SJSA1 (cell line): Measurements from ENCODE around the gene SPOCK1. TPM values are rescaled to one million over a fixed set of nuclear protein-coding genes. Genes with fewer than 3 reads are reported as not detected.
A peak's percentile ranks its signal among the peaks of the same experiment; 100 is the strongest.
"Not testable (repeated sequence)": the region's sequence is repeated elsewhere in the genome, so short reads cannot be mapped to it uniquely, and the experiment has no call there.

Source experiments
- DNase-seq, 2 experiments: peaks; one replicate each; pipeline ENCODE4 v3.0.0-alpha.2; 2015 to 2020; ENCODE audit warnings: low spot score in 2 of 2, low read depth in 1 of 2
- H3K27ac ChIP-seq: fragments of 250-450 bp; sonication (Bioruptor Pico); 2 replicates; pipeline ENCODE4 v1.5.1; 2020; ENCODE audit warnings: mild to moderate bottlenecking, moderate library complexity
- H3K27me3 ChIP-seq: fragments of 250-450 bp; sonication (Bioruptor Pico); replicated peaks from 2 replicates; pipeline ENCODE4 v1.5.1; 2020; ENCODE audit warnings: mild to moderate bottlenecking, moderate library complexity
- H3K36me3 ChIP-seq: fragments of 250-450 bp; sonication (Bioruptor Pico); 2 replicates; pipeline ENCODE4 v1.5.1; 2020; ENCODE audit warnings: mild to moderate bottlenecking
- H3K4me1 ChIP-seq: fragments of 250-450 bp; sonication (Bioruptor Pico); replicated peaks from 2 replicates; pipeline ENCODE4 v1.6.1; 2021; ENCODE audit warnings: mild to moderate bottlenecking
- H3K4me3 ChIP-seq: fragments of 250-450 bp; sonication (Bioruptor Pico); 2 replicates; pipeline ENCODE4 v1.5.1; 2020; ENCODE audit warnings: mild to moderate bottlenecking
- H3K9me3 ChIP-seq: fragments of 250-450 bp; sonication (Bioruptor Pico); replicated peaks from 2 replicates; pipeline ENCODE4 v1.5.1; 2020; ENCODE audit warnings: mild to moderate bottlenecking
- total RNA-seq: library from RNA; depleted of rRNA; stranded (reverse); fragments of >200 nt; shearing (Covaris generic); gene quantifications from 2 replicates; pipeline ENCODE4 v1.2.3, GENCODE V29; 2014; rRNA removed

Gene SPOCK1
- total RNA-seq, 1 experiment from 2014 or later = 0.95 TPM

- H3K36me3 ChIP-seq = no peaks in the 10 kb centered on the region
- H3K27me3 ChIP-seq = no peaks in the 10 kb centered on the region; the same call in 1 of the 2 replicates
- no peak overlapping the region for H3K27ac ChIP-seq
- H3K9me3 ChIP-seq = no peaks in the 10 kb centered on the region
- no peaks in the 10 kb centered on the region for H3K4me1 ChIP-seq
- no peak overlapping the region for H3K4me3 ChIP-seq
- no peak for DNase-seq
Observed at GRCh38 chr5:136985785-136986475, 513.2 kb downstream of the SPOCK1 start.

- Histone ChIP-seq H3K9me3 (no peaks in the 10 kb centered on the region), H3K4me3 (no peak overlapping the region), H3K27me3 (no peaks in the 10 kb centered on the region; the same call in 1 of the 2 replicates), H3K4me1 (no peaks in the 10 kb centered on the region), H3K27ac (no peak overlapping the region), H3K36me3 (no peaks in the 10 kb centered on the region)
- DNase-seq = no peak
Observed at GRCh38 chr5:136984772-136985446, 514.2 kb downstream of the SPOCK1 start.

- Histone ChIP-seq H3K27ac (no peak overlapping the region), H3K27me3 (no peaks in the 10 kb centered on the region), H3K4me1 (peaks cover 4% of the 10 kb centered on the region; the same call in 1 of the 2 replicates), H3K9me3 (no peaks in the 10 kb centered on the region), H3K4me3 (no peak overlapping the region), H3K36me3 (no peaks in the 10 kb centered on the region)
- no peak for DNase-seq
Observed at GRCh38 chr5:136981936-136982335, 517.2 kb downstream of the SPOCK1 start.

- H3K9me3 ChIP-seq = no peaks in the 10 kb centered on the region
- H3K27ac ChIP-seq = no peak overlapping the region
- peak in 1 of 2 experiments; percentile 17 for DNase-seq
- H3K36me3 ChIP-seq = no peaks in the 10 kb centered on the region
- no peaks in the 10 kb centered on the region for H3K27me3 ChIP-seq
- peaks cover 4% of the 10 kb centered on the region; the same call in 1 of the 2 replicates for H3K4me1 ChIP-seq
- H3K4me3 ChIP-seq = no peak overlapping the region
Observed at GRCh38 chr5:136979131-136979530, 520.0 kb downstream of the SPOCK1 start.

GRCh38 chr5:136963504-136963903, 535.6 kb downstream of the SPOCK1 start:
- H3K4me3 ChIP-seq = no peak overlapping the region
- no peaks in the 10 kb centered on the region for H3K4me1 ChIP-seq
- H3K9me3 ChIP-seq = no peaks in the 10 kb centered on the region; the same call in 1 of the 2 replicates
- no peaks in the 10 kb centered on the region for H3K36me3 ChIP-seq
- H3K27ac ChIP-seq = no peak overlapping the region
- no peaks in the 10 kb centered on the region for H3K27me3 ChIP-seq
- DNase-seq = no peak

GRCh38 chr5:136957428-136957827, 541.7 kb downstream of the SPOCK1 start:
- H3K36me3 ChIP-seq = no peaks in the 10 kb centered on the region
- H3K9me3 ChIP-seq = no peaks in the 10 kb centered on the region
- H3K4me3 ChIP-seq = no peak overlapping the region
- no peaks in the 10 kb centered on the region for H3K4me1 ChIP-seq
- no peak overlapping the region for H3K27ac ChIP-seq
- H3K27me3 ChIP-seq = no peaks in the 10 kb centered on the region; the same call in 1 of the 2 replicates
- no peak for DNase-seq

GRCh38 chr5:136954142-136954541, 545.0 kb downstream of the SPOCK1 start:
- not testable (repeated sequence) for H3K27ac ChIP-seq, H3K4me3 ChIP-seq, H3K9me3 ChIP-seq, DNase-seq, H3K27me3 ChIP-seq, H3K4me1 ChIP-seq, H3K36me3 ChIP-seq

- not testable (repeated sequence) for H3K4me1 ChIP-seq, H3K27me3 ChIP-seq, H3K9me3 ChIP-seq, H3K27ac ChIP-seq, H3K36me3 ChIP-seq, H3K4me3 ChIP-seq, DNase-seq
Observed at GRCh38 chr5:136953346-136954069, 545.6 kb downstream of the SPOCK1 start.

GRCh38 chr5:136927571-136927970, 571.6 kb downstream of the SPOCK1 start:
- no peak overlapping the region for H3K27ac ChIP-seq
- H3K9me3 ChIP-seq = no peaks in the 10 kb centered on the region
- no peaks in the 10 kb centered on the region for H3K36me3 ChIP-seq
- H3K4me1 ChIP-seq = no peaks in the 10 kb centered on the region
- H3K27me3 ChIP-seq = no peaks in the 10 kb centered on the region; the same call in 1 of the 2 replicates
- H3K4me3 ChIP-seq = no peak overlapping the region
- DNase-seq = no peak

- Histone ChIP-seq H3K36me3 (no peaks in the 10 kb centered on the region), H3K4me3 (no peak overlapping the region), H3K4me1 (no peaks in the 10 kb centered on the region), H3K9me3 (no peaks in the 10 kb centered on the region), H3K27me3 (peaks cover 4% of the 10 kb centered on the region; the same call in 1 of the 2 replicates), H3K27ac (no peak overlapping the region)
- no peak for DNase-seq
Observed at GRCh38 chr5:136926073-136926472, 573.1 kb downstream of the SPOCK1 start.

Other genes with a start within 250 kb of the SPOCK1 start
- 0.05 TPM in 1 of 2 replicates, not detected in the other for gene KLHL3, start 236.8 kb upstream of the SPOCK1 start, total RNA-seq